Hippocampal formation (tissue), 2 donors: Measurements from ENCODE around the gene RDH12.

Experiments used
- DNase-seq, 2 donors: peaks; one replicate each; lab custom pipeline; 2025; lab: John Stamatoyannopoulos, UW

Gene RDH12

GRCh38 chr14:67748312-67748711 lies 46.6 kb downstream of the RDH12 start:
- no peak for DNase-seq

DNA sequence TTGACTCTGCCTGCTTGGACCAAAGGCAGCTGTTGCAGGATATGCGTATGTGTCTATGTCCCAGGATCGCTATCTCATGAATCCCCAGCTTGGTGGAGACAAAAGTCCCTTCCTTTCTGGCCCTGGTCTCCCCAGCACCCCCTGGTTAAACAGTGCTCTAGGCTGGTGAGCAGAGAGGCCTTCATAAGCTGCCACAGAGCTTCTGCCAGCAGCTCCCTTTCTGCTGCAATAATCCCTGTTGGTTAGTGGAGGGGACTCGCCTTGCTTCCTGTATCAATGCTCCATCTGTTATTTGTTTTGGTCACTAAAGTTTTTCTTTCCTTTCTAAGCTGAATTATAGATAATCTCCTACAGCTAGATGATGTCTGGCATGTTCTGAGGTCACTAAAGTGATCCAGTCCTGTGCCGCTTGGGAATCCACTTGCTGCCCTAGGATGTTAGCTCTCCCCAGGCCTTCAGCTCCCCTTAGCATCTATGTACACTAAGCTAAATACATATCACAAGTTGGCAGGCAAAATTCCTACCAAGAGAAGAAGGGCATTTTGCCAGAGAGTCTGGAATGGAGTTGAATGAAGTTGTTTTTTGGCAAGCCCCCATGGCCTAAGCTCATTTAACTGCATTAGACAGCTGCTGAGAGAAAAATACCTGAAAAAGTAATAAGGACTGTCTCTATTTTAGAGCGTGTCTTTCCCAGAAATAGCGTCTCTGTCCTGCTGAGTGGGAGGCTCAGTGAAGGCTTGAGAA lies 47.8 kb downstream of the RDH12 start:
- DNase-seq: no peak

DNA sequence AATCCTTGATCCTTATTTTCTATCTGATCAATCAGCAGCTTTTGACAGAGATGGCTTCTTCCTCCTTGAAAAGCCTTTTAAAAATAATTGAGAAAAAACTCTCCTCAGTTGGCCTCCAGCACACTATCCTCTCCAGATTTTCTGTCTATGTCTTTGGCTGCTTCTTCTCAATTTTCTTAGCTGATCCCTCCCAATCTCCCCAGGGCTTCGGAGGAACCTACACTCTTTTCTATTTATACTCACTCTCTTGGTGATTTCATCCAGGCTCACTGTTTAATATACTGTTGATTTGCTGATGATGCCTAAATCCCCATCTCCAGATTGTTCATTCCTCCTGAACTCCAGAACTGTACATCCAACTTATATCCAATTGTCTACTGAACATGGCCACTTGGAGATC lies 54.8 kb downstream of the RDH12 start:
- no peak for DNase-seq

DNA sequence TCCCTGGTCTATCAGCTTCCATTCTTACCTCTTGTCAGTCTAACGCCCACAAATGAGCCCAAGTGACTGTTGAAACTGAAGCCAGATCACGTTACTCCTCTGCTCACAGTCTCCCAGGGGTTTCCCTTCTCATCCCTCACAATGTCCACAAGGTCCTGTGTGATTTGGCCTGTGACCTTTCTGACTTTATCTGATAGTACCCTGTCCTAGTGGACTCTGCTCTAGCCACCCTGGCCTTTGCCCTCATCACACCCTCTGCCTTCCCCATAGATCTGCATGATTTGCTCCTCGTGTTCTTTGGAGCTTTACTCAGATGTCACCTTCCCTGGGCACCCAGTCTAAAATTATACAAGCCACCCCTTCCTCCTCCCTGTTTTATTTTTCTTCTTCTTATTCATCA lies 55.5 kb downstream of the RDH12 start:
- DNase-seq: no peak

GRCh38 chr14:67759916-67760315 lies 58.2 kb downstream of the RDH12 start:
- no peak for DNase-seq

DNA sequence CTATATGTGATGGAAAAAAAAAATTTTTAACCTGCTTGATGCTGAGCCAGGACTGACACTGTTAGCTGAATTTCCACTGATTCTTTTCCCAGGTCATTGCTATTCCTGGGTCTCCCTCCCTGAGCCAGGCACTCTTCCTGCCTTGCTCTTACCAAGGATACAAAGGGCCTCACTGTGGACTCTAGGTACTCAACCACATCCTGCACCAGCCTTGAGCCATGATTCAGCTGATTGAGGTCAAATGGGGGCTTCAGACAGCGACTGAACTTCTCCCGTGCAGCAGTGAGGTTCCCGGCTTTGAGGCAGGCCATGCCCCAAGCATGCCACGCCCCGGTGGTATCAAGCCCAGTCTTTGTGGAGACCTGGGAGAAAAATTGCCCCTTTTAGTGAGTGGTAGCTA lies 60.4 kb downstream of the RDH12 start:
- no peak for DNase-seq

- no peak for DNase-seq
Measured at GRCh38 chr14:67763158-67763822, 61.6 kb downstream of the RDH12 start.

- DNase-seq: no peak
Measured at GRCh38 chr14:67764496-67764895, 62.8 kb downstream of the RDH12 start.

DNA sequence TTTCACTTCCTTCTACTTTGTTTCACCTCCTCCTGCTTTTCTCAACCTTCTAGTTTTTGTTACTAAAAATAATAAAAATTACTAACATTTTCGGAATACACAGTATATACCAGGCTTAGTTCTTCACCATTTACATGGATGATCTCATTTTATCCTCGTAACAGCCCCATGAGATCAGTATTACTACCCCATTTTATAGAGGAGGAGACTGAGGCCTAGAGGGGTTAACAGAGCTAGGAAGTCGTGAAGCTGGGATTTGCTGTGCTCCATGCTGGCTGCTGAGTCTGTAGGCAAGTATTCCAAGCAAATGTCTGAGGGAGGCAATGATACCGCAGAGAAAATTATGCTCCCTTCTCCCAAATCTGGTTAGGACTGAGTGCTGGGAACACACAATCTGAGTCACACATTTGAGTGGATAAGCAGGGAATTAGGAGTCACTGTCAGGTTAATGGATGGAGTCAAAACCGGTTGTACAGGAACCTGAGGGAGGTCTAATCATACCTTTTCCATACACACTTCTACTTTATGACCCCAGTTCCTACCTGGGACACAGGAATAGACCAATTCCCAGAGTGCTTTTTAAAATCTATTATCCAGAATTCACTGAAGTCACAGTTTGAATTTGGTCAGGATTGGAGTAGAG lies 63.6 kb downstream of the RDH12 start:
- no peak for DNase-seq

GRCh38 chr14:67766035-67766680 lies 64.5 kb downstream of the RDH12 start:
- DNase-seq: peak in 1 of 2 donors; percentile 5

DNA sequence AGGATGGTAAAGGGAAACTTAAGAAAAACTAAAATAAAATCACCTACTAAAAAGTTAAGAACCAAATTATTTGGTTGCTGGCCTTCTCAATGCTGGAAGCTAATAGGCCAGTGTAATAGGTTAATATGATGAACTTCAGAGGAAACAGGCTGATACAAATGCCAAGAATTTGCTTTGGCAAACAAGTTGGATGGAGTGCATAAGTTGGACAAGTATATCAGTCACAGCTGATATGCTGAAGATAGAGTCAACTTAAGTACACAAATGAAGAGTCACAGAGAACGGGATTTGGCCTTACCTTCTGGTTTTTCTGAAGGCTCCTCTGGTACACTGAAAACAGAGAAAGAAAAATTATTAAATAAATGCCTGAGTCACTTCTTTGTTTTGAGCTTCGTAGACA lies 66.5 kb downstream of the RDH12 start:
- DNase-seq: no peak

DNA sequence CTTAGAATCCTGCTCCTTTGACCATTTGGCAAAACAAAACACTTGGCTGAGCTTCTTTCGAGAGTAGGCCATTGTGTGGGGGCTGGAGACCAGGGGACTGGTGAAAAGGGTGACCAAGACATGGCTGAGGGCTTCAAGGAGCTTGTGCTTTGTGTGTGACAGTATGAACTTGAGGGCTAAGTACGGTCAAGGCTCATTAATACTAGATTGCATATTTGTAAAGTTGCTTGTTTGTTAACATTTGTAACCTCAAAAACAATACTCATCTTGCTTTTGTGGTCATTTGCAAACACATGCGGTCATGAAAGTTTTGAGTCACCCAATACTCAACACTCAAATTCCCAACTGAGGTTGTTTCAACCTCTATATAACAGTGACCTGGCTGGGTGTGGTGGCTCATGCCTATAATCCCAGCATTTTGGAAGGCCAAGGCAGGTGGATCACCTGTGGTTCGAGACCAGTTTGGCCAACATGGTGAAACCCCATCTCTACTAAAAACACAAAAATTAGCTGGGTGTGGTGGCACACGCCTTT lies 72.2 kb downstream of the RDH12 start:
- no peak for DNase-seq

- DNase-seq: no peak
Measured at GRCh38 chr14:67776653-67777322, 75.1 kb downstream of the RDH12 start.

DNA sequence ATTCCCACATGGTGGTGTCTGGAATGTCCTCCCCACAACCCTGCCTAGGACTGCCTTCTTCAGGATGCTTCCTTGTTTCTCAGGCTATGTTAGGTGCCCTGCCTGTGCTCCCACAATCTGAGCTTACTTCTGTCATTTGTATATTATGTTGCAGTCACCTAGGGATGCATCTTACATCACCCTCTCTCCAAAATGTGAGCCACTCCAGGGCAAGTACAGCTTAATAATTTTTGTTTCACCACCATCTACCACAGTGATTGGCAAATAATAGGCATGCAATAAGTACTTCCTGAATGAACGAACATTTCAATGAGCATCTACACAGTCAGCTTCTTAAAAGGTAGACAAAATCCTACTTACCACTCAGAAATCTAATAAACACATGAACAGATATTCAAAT lies 77.1 kb downstream of the RDH12 start:
- DNase-seq: no peak

DNA sequence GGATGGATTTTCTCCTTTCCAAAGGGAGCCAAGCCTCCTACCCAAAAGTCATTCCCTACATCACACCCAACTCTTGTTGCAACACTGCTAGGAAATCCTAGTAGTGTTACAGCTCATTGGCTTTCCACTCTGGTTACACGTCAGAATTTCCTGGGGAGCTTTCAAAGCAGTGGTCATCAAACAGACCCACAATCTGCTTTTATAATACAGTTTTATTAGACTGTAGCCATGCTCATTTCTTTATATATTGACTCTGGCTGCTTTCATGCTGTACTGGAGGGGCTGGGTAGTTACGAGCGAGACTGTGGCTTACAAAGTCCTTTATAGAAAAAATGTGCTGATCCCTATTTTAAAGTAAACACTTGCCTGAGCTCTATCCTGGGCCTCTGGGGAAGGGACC lies 80.4 kb downstream of the RDH12 start:
- DNase-seq: no peak
